Panc1 (cell line): ENCODE results near the gene HIF1A. TPM values are rescaled to one million over a fixed set of nuclear protein-coding genes. Genes with fewer than 3 reads are reported as not detected.
A peak's percentile ranks its signal among the peaks of the same experiment; 100 is the strongest.

Source experiments
- ATAC-seq: fragments of 200-7000 bp; cut with Tn5 transposase; 2 replicates; pipeline ENCODE4 v1.9.1; 2020; ENCODE audit warnings: mild to moderate bottlenecking, moderate library complexity
- Bru-seq: library from RNA; stranded (reverse); fragments of 400-500 nt; gene quantifications from one replicate; lab custom pipeline; 2021; lab: Mats Ljungman, UMichigan
- BruChase-seq, 2 experiments: library from RNA; stranded (reverse); fragments of 400-500 nt; gene quantifications; one replicate each; lab custom pipeline; 2021; lab: Mats Ljungman, UMichigan
- BruUV-seq: library from RNA; stranded (reverse); fragments of 400-500 nt; replicated peaks from 2 replicates; lab custom pipeline; 2021; lab: Mats Ljungman, UMichigan
- CTCF ChIA-PET: fragments of 300-600 bp; sonication (Branson Sonifier 250); formaldehyde crosslinking; loops from one replicate; lab custom pipeline; 2022; ENCODE audit warnings: antibody characterized with exemption; lab: Charles Lee
- POLR2A ChIA-PET: fragments of 300-600 bp; sonication (Branson Sonifier 250); formaldehyde crosslinking; loops from one replicate; lab custom pipeline; 2022; ENCODE audit warnings: antibody characterized with exemption; lab: Charles Lee
- DNase-seq: peaks from one replicate; pipeline ENCODE4 v3.0.0-alpha.2; 2010; ENCODE audit warnings: low read depth, low spot score
- H3K27ac ChIP-seq: 2 replicates; pipeline ENCODE4 v1.5.1; 2011; ENCODE audit warnings: mild to moderate bottlenecking, low read length, inconsistent platforms
- H3K27me3 ChIP-seq: fragments of 200-500 bp; sonication (Bioruptor generic); 2 replicates; pipeline ENCODE4 v1.6.0; 2014; ENCODE audit warnings: low read length, inconsistent platforms; ENCODE audit not compliant: control insufficient read depth, insufficient read depth
- H3K36me3 ChIP-seq: fragments of 200-500 bp; sonication (Bioruptor generic); 2 replicates; pipeline ENCODE4 v1.5.1; 2014; ENCODE audit warnings: inconsistent platforms, mild to moderate bottlenecking, low read length, moderate library complexity; ENCODE audit not compliant: control insufficient read depth, insufficient read depth
- H3K4me1 ChIP-seq: 2 replicates; pipeline ENCODE4 v1.5.1; 2011; ENCODE audit warnings: inconsistent platforms, mild to moderate bottlenecking, low read length, moderate library complexity; ENCODE audit not compliant: control insufficient read depth, insufficient read depth
- H3K4me3 ChIP-seq, 2 experiments: 2 replicates each; pipeline ENCODE4 v1.5.1; 2011 to 2012; ENCODE audit warnings: low read depth in 2 of 2, low read length in 2 of 2, mild to moderate bottlenecking in 2 of 2, inconsistent platforms in 1 of 2, moderate library complexity in 1 of 2
- H3K9me3 ChIP-seq: fragments of 200-500 bp; sonication (Bioruptor generic); 2 replicates; pipeline ENCODE4 v1.5.1; 2014; ENCODE audit warnings: low read depth, mild to moderate bottlenecking, inconsistent platforms, low read length, moderate library complexity; ENCODE audit not compliant: control insufficient read depth, insufficient read depth
- CTCF ChIP-seq: fragments of 450-650 bp; IDR thresholded peaks from 2 replicates; pipeline ENCODE4 v1.5.1; 2017; ENCODE audit warnings: mild to moderate bottlenecking
- POLR2AphosphoS5 ChIP-seq: IDR thresholded peaks from 2 replicates; pipeline ENCODE4 v1.6.1; 2012; ENCODE audit warnings: mild to moderate bottlenecking, low read depth, low read length, moderate library complexity
- REST ChIP-seq, 2 experiments: IDR thresholded peaks; 2 replicates each; pipeline ENCODE4 v1.6.1; 2011 to 2012; ENCODE audit warnings: low read depth in 2 of 2, control low read depth in 1 of 2, low read length in 1 of 2, mild to moderate bottlenecking in 1 of 2, moderate library complexity in 1 of 2; ENCODE audit not compliant: insufficient read depth in 1 of 2
- SIN3A ChIP-seq: IDR thresholded peaks from 2 replicates; pipeline ENCODE4 v1.6.1; 2012; ENCODE audit warnings: low read depth, mild to moderate bottlenecking, low read length, moderate library complexity, borderline replicate concordance; ENCODE audit not compliant: insufficient read depth
- TCF7L2 ChIP-seq: IDR thresholded peaks from 2 replicates; pipeline ENCODE4 v1.6.1; 2011; ENCODE audit warnings: mild to moderate bottlenecking, low read depth, low read length, inconsistent platforms
- in situ Hi-C: cut with HindIII; loops from 2 replicates; pipeline ENCODE4 v1.10.0; 2016; ENCODE audit warnings: low sequenced_read_pairs, low pct_unique_long_range_greater_than_20kb
- intact Hi-C: fragments of 100-400 bp; cut with micrococcal nuclease; formaldehyde crosslinking; loops from one replicate; pipeline ENCODE4 v1.10.0; 2022; ENCODE audit not compliant: unreplicated experiment
- long read RNA-seq: library from polyadenylated mRNA; unstranded; transcript quantifications from one replicate; pipeline ENCODE4 v2.0.0, GENCODE V29; 2021; ENCODE audit not compliant: unreplicated experiment
- polyA plus RNA-seq: library from polyadenylated mRNA; unstranded; fragments of >200 nt; gene quantifications from one replicate; pipeline ENCODE4 v1.2.1, GENCODE V29; 2012; ENCODE audit warnings: missing spikeins; ENCODE audit not compliant: insufficient read length
- total RNA-seq: library from RNA; stranded (reverse); gene quantifications from one replicate; pipeline ENCODE4 v1.2.1, GENCODE V29; 2021; ENCODE audit not compliant: unreplicated experiment

HIF1A gene
- total RNA-seq (83.4 TPM), Bru-seq, nascent RNA (percentile 93 among the genes with signal in this experiment), BruChase-seq, experiment 1, labeled RNA remaining after a 2-hour chase (percentile 89 among the genes with signal in this experiment), BruChase-seq, experiment 2, labeled RNA remaining after a 6-hour chase (percentile 95 among the genes with signal in this experiment)
- 40.7 TPM for polyA plus RNA-seq
- long read RNA-seq, transcript HIF1A-203 (15 exons, 3,922 nt) = minor isoform, 14 of 69 reads
- long read RNA-seq, transcript HIF1A-202 (15 exons, 3,919 nt) = major isoform, 38 of 69 reads
- long read RNA-seq, partial matches to known transcripts = 8 of 69 reads
- long read RNA-seq, other reads (novel, unspliced or antisense) = 7 of 69 reads

GRCh38 chr14:61694830-61695694 is at the start of gene HIF1A:
Gene HIF1A (plus strand): TSS chr14:61695513. CDS start chr14:61695805, 292 bp downstream.
- no TSS peak for BruUV-seq
- H3K4me3 ChIP-seq = peak within 1 kb of the TSS; percentile 73 to 94
- peak; percentile 59; the same call in 1 of the 2 replicates for TF ChIP-seq TCF7L2
- TF ChIP-seq SIN3A = peak; percentile 85; the same call in 1 of the 2 replicates
- TF ChIP-seq REST (IDR thresholded peaks at IDR 0.05; ENCODE audit: insufficient read depth in 1 of 2, low read depth in 2 of 2, low read length in 1 of 2) = no peak
- peak; percentile 72 for TF ChIP-seq POLR2AphosphoS5
- peak; percentile 79 for DNase-seq
- peaks cover 15% of the 10 kb centered on the region for H3K4me1 ChIP-seq
- H3K9me3 ChIP-seq = no peaks in the 10 kb centered on the region
- POLR2A ChIA-PET = no interaction called here
- peaks cover 7% of the 10 kb centered on the region; the same call in 1 of the 2 replicates for H3K36me3 ChIP-seq
- H3K27me3 ChIP-seq = no peaks in the 10 kb centered on the region
- CTCF ChIA-PET = no interaction called here
- peak; percentile 99 for ATAC-seq
- H3K27ac ChIP-seq = peak within 1 kb of the TSS; percentile 82
- in situ Hi-C loops (no loop called here), intact Hi-C loops (no loop called here)

- Histone ChIP-seq H3K4me1 (no peaks in the 10 kb centered on the region), H3K27ac (no peak overlapping the region), H3K9me3 (no peaks in the 10 kb centered on the region), H3K36me3 (no peaks in the 10 kb centered on the region), H3K27me3 (no peaks in the 10 kb centered on the region), H3K4me3 (no peak overlapping the region)
- CTCF ChIA-PET = no interaction called here
- intact Hi-C loops (no loop called here), in situ Hi-C loops (no loop called here)
- no peak for TF ChIP-seq REST (IDR thresholded peaks at IDR 0.05; ENCODE audit: insufficient read depth in 1 of 2, low read depth in 2 of 2, low read length in 1 of 2)
- no peak for TF ChIP-seq CTCF
- TF ChIP-seq TCF7L2 = no peak
- no peak for TF ChIP-seq SIN3A
- TF ChIP-seq POLR2AphosphoS5 = no peak
- no peak for ATAC-seq
- POLR2A ChIA-PET = no interaction called here
- DNase-seq = no peak
- no TSS peak for BruUV-seq
These were observed 48.8 kb upstream of the HIF1A start for GRCh38 chr14:61646366-61647116.
